ENCODE measurements around the gene KRTAP12-1. TPM values are rescaled to one million over a fixed set of nuclear protein-coding genes. Genes with fewer than 3 reads are reported as not detected.
"Not testable (repeated sequence)": the region's sequence is repeated elsewhere in the genome, so short reads cannot be mapped to it uniquely, and the experiment has no call there.

The KRTAP12-1 gene
- polyA plus RNA-seq, 3 donors from 2014 or later = not detected

DNA sequence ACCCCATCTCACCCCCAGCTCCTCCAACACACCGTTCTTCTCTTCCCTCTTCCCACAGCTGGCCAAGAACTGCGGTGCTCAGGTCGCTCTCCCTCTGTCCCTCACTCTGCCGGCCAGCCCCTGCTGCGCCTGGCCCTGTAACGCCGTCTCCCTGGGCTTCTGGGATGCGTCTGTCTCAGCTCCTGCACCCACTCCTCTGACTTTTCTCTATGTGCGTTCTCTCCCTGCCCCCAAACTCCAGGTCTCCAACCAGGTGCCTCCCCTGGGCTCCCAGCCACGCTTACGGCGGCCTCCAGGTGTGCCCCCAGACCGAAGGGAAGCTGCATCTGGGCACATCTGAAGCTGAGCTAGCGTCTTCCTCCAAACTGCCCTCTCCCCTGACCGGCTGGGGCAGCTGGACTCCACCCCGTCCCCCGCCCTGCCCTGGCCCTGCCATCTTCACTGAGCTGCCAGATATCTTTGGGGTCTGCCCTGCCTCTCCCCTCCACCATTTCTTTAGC, 17.6 kb upstream of the KRTAP12-1 start:
- Mint-ChIP-seq H3K36me3 (peaks cover 0 to 4% (median 0%) of the 10 kb centered on the region in 3 donors), H3K27me3 (ENCODE audit: low read depth in 3 of 3) (peaks cover 11 to 26% (median 12%) of the 10 kb centered on the region in 3 donors), H3K4me3 (no peak overlapping the region), H3K27ac (peak overlapping the region in 1 of 6 donors; percentile 46), H3K4me1 (peaks cover 0 to 3% of the 10 kb centered on the region in 2 donors), H3K9me3 (peaks cover 0 to 4% (median 0%) of the 10 kb centered on the region in 6 donors)
- no peak for DNase-seq

DNA sequence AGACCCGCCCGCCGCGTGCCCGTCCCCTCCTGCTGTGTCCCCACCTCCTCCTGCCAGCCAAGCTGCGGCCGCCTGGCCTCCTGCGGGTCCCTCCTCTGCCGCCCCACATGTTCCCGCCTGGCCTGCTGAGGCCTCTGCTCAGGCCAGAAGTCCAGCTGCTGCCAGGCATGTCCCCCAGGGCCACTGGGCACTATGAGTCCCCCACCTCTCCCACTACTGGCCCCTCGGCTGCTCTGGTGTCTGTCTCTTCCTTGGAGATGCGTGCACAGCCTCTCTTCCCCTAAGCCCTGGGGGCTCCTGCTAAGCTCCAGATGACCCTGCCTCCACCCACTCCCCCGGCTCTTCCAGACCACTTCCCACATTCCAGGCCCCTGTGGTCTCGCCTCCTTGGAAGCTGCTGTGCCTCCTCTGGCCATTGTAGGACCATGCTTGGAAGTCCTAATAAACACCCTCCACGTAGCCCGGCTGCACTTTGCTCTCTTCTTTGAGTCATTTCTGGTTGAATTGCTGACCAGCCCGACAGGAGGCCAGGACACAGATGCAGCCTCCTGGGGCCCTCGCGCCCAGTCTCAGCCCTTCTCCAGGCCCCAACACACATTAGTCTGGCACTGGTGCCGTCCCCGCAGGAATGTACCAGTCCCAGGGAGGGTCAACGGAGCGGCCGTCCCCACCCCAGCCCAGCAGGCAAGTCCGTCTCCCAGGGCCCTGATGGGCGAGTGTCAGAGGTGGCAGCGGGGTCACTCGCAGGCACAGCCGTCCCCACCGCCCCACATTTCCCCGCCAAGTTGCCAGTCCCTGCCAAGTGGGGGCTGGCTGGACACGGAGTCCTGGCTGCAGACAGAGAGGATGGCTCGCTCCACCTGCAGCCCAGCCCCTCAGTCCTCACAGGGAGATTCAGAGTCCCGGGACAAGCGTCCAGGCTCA, 16.1 kb upstream of the KRTAP12-1 start:
- Mint-ChIP-seq H3K36me3 (peaks cover 0 to 4% (median 0%) of the 10 kb centered on the region in 3 donors), H3K27me3 (ENCODE audit: low read depth in 3 of 3) (peaks cover 8 to 24% (median 8%) of the 10 kb centered on the region in 3 donors), H3K27ac (peak overlapping the region in 1 of 6 donors; percentile 55), H3K4me3 (no peak overlapping the region), H3K9me3 (peaks cover 0 to 5% (median 0%) of the 10 kb centered on the region in 6 donors), H3K4me1 (peaks cover 0 to 8% of the 10 kb centered on the region in 2 donors)
- no peak for DNase-seq

DNA sequence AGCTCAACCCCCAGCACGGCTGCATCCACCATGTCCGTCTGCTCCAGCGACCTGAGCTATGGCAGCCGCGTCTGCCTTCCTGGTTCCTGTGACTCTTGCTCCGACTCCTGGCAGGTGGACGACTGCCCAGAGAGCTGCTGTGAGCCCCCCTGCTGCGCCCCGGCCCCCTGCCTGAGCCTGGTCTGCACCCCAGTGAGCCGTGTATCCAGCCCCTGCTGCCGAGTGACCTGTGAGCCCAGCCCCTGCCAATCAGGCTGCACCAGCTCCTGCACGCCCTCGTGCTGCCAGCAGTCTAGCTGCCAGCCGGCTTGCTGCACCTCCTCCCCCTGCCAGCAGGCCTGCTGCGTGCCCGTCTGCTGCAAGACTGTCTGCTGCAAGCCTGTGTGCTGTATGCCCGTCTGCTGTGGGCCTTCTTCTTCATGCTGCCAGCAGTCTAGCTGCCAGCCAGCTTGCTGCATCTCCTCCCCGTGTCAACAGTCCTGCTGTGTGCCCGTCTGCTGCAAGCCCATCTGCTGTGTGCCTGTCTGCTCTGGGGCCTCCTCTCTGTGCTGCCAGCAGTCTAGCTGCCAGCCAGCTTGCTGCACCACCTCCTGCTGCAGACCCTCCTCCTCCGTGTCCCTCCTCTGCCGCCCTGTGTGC, 15.3 kb upstream of the KRTAP12-1 start, which contains the start of gene KRTAP10-12:
Gene KRTAP10-12, plus strand, starts transcription at position 1 of the 639 bp plus-strand sequence. Its CDS starts 30 bp downstream, at position 31.
- H3K9me3 Mint-ChIP-seq = peaks cover 0 to 13% (median 5%) of the 10 kb centered on the region in 6 donors
- peak within 1 kb of the TSS in 1 of 6 donors; percentile 55 for H3K27ac Mint-ChIP-seq
- not testable (repeated sequence) for H3K36me3 Mint-ChIP-seq, H3K4me3 Mint-ChIP-seq, DNase-seq, H3K4me1 Mint-ChIP-seq
- H3K27me3 Mint-ChIP-seq (ENCODE audit: low read depth in 3 of 3) = peaks cover 8 to 23% (median 8%) of the 10 kb centered on the region in 3 donors

DNA sequence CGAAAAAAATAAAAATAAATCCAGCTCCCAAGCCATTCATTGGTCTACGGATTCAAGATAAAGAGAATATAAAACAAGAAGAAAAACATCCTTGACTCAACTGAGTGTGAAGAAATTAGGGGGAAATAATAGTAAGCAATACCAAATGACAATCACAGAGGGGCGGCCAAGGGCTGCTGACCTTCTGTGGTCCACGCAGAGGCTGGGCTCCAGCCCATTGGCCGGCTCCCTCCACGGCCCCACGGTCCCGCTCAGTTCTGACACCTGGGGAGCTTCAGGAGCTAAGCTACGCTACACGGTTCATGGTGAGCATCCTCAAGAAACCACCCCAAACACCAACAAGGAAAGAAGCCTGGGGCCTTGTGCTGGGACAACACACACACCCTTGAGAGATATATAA, 14.6 kb upstream of the KRTAP12-1 start:
- peaks cover 0 to 8% of the 10 kb centered on the region in 2 donors for H3K4me1 Mint-ChIP-seq
- no peak overlapping the region for H3K27ac Mint-ChIP-seq
- peaks cover 8 to 19% (median 10%) of the 10 kb centered on the region in 3 donors for H3K27me3 Mint-ChIP-seq (ENCODE audit: low read depth in 3 of 3)
- no peak overlapping the region for H3K4me3 Mint-ChIP-seq
- H3K36me3 Mint-ChIP-seq = peaks cover 0 to 7% (median 4%) of the 10 kb centered on the region in 3 donors
- no peak for DNase-seq
- peaks cover 0 to 18% (median 6%) of the 10 kb centered on the region in 6 donors for H3K9me3 Mint-ChIP-seq

DNA sequence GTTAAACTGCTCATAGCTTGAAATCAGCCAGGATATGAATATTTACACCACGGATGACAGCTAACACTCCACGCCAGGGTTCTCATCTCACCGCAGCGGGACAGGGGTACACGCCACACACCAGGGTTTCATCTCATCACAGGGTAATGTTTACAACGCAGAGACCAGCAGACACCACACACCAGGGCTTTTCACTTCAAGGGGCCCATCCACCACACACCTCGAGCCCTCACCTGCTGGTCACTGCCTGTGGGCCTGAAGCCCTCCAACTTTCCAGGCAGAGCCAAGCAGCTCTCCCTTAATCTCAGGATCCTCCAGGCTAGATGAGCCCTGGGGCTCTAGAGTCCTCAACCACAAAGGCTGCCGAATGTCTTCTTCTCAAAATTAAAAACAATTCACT, 13.7 kb upstream of the KRTAP12-1 start:
- no peak for DNase-seq
- Mint-ChIP-seq H3K4me3 (no peak overlapping the region), H3K4me1 (peaks cover 0 to 8% of the 10 kb centered on the region in 2 donors), H3K9me3 (peaks cover 0 to 18% (median 6%) of the 10 kb centered on the region in 6 donors), H3K27ac (no peak overlapping the region), H3K27me3 (ENCODE audit: low read depth in 3 of 3) (peaks cover 5 to 16% (median 10%) of the 10 kb centered on the region in 3 donors), H3K36me3 (peaks cover 0 to 7% (median 4%) of the 10 kb centered on the region in 3 donors)

DNA sequence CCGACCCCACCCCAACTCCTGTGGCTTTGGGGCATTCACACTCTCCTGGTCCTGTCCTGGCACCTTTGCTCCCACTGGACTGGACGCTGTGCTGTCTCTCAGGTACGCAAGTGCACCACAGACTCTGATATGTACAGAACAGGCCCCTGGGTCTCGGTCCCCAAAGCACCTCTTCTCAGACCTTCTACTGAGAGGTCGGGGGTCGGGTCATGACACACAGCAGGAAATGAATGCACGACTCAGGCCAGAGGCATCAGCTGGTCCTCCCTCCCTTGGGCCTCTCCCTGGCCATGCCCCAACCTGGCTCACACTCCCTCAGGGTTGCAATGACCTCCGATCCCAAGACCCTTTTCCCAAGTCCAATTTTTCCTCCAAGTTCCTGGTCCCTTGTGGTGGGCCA, 13.2 kb upstream of the KRTAP12-1 start:
- Mint-ChIP-seq H3K4me3 (no peak overlapping the region), H3K27ac (no peak overlapping the region), H3K36me3 (peaks cover 0 to 7% (median 4%) of the 10 kb centered on the region in 3 donors), H3K27me3 (ENCODE audit: low read depth in 3 of 3) (peaks cover 4 to 16% (median 10%) of the 10 kb centered on the region in 3 donors), H3K4me1 (peaks cover 0 to 8% of the 10 kb centered on the region in 2 donors), H3K9me3 (peaks cover 0 to 18% (median 6%) of the 10 kb centered on the region in 6 donors)
- DNase-seq = no peak

DNA sequence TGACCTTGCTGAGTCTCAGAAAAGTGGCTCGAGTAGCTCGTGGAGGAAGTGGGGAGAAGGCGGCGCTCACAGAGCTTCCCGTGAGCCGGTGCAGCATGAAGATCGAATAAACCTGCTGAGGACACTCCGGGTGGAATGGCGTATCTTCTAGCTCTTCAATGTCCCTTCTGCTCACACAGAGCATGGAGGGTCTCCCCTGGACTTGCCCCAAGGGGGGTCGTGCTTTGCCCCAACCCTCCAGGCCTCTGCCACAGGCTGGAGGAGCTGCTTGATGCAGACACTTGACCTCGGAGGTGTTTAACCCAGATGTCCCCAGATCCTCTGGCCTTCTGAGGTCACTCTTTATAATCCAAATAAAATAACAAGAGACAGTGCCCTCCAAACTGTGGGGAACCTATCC, 12.8 kb upstream of the KRTAP12-1 start:
- Mint-ChIP-seq H3K4me1 (peaks cover 0 to 8% of the 10 kb centered on the region in 2 donors), H3K9me3 (peaks cover 0 to 18% (median 6%) of the 10 kb centered on the region in 6 donors), H3K27ac (peak overlapping the region in 1 of 6 donors; percentile 24), H3K27me3 (ENCODE audit: low read depth in 3 of 3) (peaks cover 4 to 14% (median 10%) of the 10 kb centered on the region in 3 donors), H3K36me3 (peaks cover 0 to 7% (median 4%) of the 10 kb centered on the region in 3 donors), H3K4me3 (peak overlapping the region in 1 of 5 donors; percentile 45)
- DNase-seq = no peak

DNA sequence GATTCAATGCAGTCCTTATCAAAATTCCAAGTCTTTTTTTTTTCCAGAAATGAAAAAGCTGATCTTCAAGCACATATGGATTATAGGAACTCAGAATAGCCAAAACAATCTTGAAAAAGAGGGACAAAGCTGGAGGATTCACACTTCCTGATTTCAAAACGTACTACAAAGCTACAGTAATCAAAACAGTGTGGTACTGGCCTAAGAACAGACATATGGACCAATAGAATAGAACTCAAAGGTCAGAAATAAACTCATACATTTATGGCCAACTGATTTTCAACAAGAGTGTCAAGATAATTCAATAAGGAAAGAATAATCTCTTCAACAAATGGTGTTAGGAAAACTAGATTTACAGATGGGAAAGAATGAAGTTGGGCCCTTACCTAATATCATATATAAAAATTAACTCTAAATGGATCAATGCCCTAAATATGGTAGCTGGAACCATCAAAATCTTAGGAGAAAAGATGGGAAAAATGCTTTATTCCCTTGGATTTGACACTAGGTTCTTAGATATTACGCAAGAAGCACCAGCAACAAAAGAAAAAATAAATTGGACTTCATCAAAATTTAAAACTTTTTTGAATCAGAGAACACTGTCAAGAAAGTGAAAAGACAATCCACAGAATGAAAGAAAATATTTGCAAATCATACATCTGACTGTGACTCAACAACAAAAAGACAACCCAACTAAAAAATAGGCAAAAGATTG, 11.0 kb upstream of the KRTAP12-1 start:
- peaks cover 0 to 18% (median 6%) of the 10 kb centered on the region in 6 donors for H3K9me3 Mint-ChIP-seq
- no peak for DNase-seq
- H3K36me3 Mint-ChIP-seq = peaks cover 0 to 7% (median 4%) of the 10 kb centered on the region in 3 donors
- peaks cover 5 to 9% (median 7%) of the 10 kb centered on the region in 3 donors for H3K27me3 Mint-ChIP-seq (ENCODE audit: low read depth in 3 of 3)
- H3K27ac Mint-ChIP-seq = no peak overlapping the region
- H3K4me3 Mint-ChIP-seq = no peak overlapping the region
- H3K4me1 Mint-ChIP-seq = peaks cover 0 to 7% of the 10 kb centered on the region in 2 donors

DNA sequence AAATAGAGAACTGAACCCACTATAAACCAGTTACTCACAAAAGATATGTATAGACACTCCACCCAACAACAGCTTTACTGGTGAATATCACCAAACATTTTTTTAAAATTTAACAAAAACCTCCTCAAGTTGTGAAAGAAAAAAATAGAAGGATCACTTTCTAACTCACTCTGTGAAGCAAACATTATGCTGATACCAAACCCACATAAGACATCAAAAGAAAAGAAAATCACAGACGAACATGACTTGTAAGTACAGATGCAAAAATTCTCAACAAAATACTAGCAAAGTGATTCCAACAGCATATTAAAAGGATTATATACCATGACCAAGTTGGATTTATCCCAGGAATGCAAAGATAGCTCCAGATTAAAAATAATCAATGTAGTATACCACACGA, 9.7 kb upstream of the KRTAP12-1 start:
- H3K4me3 Mint-ChIP-seq = no peak overlapping the region
- H3K27ac Mint-ChIP-seq = no peak overlapping the region
- peaks cover 4 to 11% (median 5%) of the 10 kb centered on the region in 3 donors for H3K27me3 Mint-ChIP-seq (ENCODE audit: low read depth in 3 of 3)
- no peak for DNase-seq
- H3K4me1 Mint-ChIP-seq = peaks cover 0 to 5% of the 10 kb centered on the region in 2 donors
- peaks cover 0 to 18% (median 6%) of the 10 kb centered on the region in 6 donors for H3K9me3 Mint-ChIP-seq
- peaks cover 0 to 7% (median 4%) of the 10 kb centered on the region in 3 donors for H3K36me3 Mint-ChIP-seq

DNA sequence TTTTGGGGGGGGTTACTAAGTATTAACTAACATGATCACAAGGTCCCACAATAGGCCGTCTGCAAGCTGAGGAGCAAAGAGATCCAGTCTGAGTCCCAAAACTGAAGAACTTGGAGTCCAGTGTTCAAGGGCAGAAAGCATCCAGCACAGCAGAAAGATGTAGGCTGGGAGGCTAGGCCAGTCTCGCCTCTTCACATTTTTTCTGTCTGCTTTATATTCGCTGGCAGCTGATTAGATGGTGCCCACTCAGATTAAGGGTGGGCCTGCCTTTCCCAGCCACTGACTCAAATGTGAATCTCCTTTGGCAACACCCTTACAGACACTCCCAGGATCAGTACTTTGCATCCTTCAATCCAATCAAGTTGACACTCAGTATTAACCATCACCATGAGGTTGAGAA, 7.8 kb upstream of the KRTAP12-1 start:
- not testable (repeated sequence) for H3K36me3 Mint-ChIP-seq; H3K27me3 Mint-ChIP-seq (ENCODE audit: low read depth in 3 of 3); H3K4me3 Mint-ChIP-seq; DNase-seq
- peaks cover 0 to 18% (median 6%) of the 10 kb centered on the region in 6 donors for H3K9me3 Mint-ChIP-seq
- H3K4me1 Mint-ChIP-seq = peaks cover 7 to 12% of the 10 kb centered on the region in 2 donors
- H3K27ac Mint-ChIP-seq = peak overlapping the region in 1 of 6 donors; percentile 64

DNA sequence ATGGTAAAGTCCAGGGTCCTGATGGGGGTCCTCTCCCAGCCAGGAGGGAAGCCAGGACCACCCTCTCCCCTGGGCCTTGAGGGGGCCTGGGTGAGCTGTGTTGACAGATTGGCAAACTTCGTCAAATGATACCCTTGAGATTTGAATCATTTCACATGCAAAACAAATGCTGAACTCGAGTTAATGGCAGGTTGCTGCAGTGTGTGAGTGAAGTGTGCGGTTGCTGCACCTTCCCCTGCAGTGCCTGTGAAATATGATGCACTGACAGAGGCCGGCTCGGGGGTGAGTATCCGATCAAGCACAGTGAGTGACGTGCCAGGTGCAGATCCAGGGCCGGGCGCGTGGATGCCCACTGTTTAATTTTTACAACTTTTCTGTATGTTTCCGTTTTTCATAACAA, 5.7 kb upstream of the KRTAP12-1 start:
- H3K27ac Mint-ChIP-seq = no peak overlapping the region
- H3K27me3 Mint-ChIP-seq (ENCODE audit: low read depth in 3 of 3) = peaks cover 5 to 6% (median 5%) of the 10 kb centered on the region in 3 donors

DNA sequence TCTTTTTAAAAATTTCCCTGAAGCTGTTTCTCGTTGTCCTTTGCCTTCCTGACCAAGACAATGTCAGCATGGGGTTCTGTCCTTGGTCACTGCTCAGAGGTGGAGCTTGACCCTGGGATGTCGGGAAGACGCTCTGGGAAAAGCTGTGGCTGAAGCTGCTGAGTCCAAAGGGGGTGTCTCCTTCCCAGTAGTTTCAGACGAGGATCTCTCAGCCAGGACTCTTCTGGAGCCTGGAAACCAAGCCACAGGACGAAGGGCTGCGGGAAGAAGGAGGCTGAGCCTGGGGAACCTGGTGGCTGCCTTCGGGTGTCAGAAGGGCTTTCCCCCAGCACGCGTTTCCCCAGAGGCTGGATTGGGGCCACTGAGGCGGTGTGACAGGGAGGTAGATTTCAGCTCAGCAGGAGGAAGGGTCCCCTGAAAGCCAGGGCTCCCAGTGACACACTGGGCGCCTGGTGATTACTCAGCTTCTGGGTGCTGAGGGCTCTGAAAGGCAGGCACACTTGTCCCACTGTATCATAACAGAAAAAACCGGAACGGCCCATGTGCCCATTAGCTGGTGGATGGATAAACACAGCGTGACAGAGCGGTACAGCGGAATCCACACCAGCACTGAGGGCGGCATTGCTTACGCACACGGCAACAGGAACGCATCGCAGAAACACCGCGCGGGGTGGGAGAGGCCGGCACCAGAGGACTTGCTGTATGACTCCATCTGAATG, 5.0 kb upstream of the KRTAP12-1 start:
- Mint-ChIP-seq H3K36me3 (no peaks in the 10 kb centered on the region), H3K9me3 (peaks cover 0 to 3% (median 0%) of the 10 kb centered on the region in 6 donors), H3K4me1 (peaks cover 6 to 7% of the 10 kb centered on the region in 2 donors), H3K27me3 (ENCODE audit: low read depth in 3 of 3) (peaks cover 2 to 10% (median 9%) of the 10 kb centered on the region in 3 donors), H3K27ac (no peak overlapping the region), H3K4me3 (no peak overlapping the region)
- DNase-seq = no peak

More for the DNA sequence above, 5.7 kb upstream of the KRTAP12-1 start:
- peaks cover 6 to 7% of the 10 kb centered on the region in 2 donors for H3K4me1 Mint-ChIP-seq
- peaks cover 0 to 9% (median 4%) of the 10 kb centered on the region in 6 donors for H3K9me3 Mint-ChIP-seq
- no peak for DNase-seq
- H3K4me3 Mint-ChIP-seq = no peak overlapping the region
- peaks cover 0 to 3% (median 0%) of the 10 kb centered on the region in 3 donors for H3K36me3 Mint-ChIP-seq

All from immature natural killer cell (primary cell).